HepG2 (cell line): Measurements from ENCODE around the gene RPS19. TPM values are rescaled to one million over a fixed set of nuclear protein-coding genes. Genes with fewer than 3 reads are reported as not detected.
A peak's percentile ranks its signal among the peaks of the same experiment; 100 is the strongest.

Experiments
- CBX5 ChIP-seq: sonication (generic); formaldehyde crosslinking; IDR thresholded peaks from 2 replicates; pipeline ENCODE4 v1.4.0; 2020; ENCODE audit warnings: missing genetic modification reagents, borderline replicate concordance
- CERS6 ChIP-seq: sonication (generic); formaldehyde crosslinking; IDR thresholded peaks from 2 replicates; pipeline ENCODE4 v1.5.0; 2020; ENCODE audit warnings: missing genetic modification reagents
- CREBL2 ChIP-seq: sonication (generic); formaldehyde crosslinking; IDR thresholded peaks from 2 replicates; pipeline ENCODE4 v1.8.1; 2023; ENCODE audit warnings: missing genetic modification reagents, mild to moderate bottlenecking, borderline replicate concordance
- DMAP1 ChIP-seq: IDR thresholded peaks from 2 replicates; pipeline ENCODE4 v1.6.1; 2016
- HNF4G ChIP-seq, 2 experiments: sonication (generic) in 1 of 2; formaldehyde crosslinking in 1 of 2; IDR thresholded peaks; 2 replicates each; pipeline versions ENCODE4 v1.4.0 to v1.6.1; 2011 to 2020; ENCODE audit warnings: borderline replicate concordance in 2 of 2, low read depth in 2 of 2, mild to moderate bottlenecking in 2 of 2, low read length in 1 of 2, missing genetic modification reagents in 1 of 2, moderate library complexity in 1 of 2
- KLF6 ChIP-seq: IDR thresholded peaks from 2 replicates; pipeline ENCODE4 v1.8.0; 2016; ENCODE audit warnings: missing biosample characterization, missing genetic modification reagents
- MIXL1 ChIP-seq: IDR thresholded peaks from 2 replicates; pipeline ENCODE4 v1.6.1; 2016
- MLLT10 ChIP-seq: sonication (generic); formaldehyde crosslinking; IDR thresholded peaks from 2 replicates; pipeline ENCODE4 v1.4.0; 2020; ENCODE audit warnings: missing genetic modification reagents
- NR0B2 ChIP-seq: sonication (generic); formaldehyde crosslinking; IDR thresholded peaks from 2 replicates; pipeline ENCODE4 v1.4.0; 2020; ENCODE audit warnings: mild to moderate bottlenecking, missing genetic modification reagents
- PTBP1 ChIP-seq: fragments of 200-400 bp; formaldehyde crosslinking; IDR thresholded peaks from 2 replicates; pipeline ENCODE4 v1.6.1; 2018; ENCODE audit warnings: low read length, low read depth; ENCODE audit not compliant: poor library complexity, severe bottlenecking
- SMAD1 ChIP-seq: sonication (generic); formaldehyde crosslinking; IDR thresholded peaks from 2 replicates; pipeline ENCODE4 v1.4.0; 2020; ENCODE audit warnings: missing genetic modification reagents, low read depth, mild to moderate bottlenecking, borderline replicate concordance
- SP4 ChIP-seq: sonication (generic); formaldehyde crosslinking; IDR thresholded peaks from 2 replicates; pipeline ENCODE4 v1.8.1; 2023; ENCODE audit warnings: mild to moderate bottlenecking, missing genetic modification reagents
- SRF ChIP-seq: IDR thresholded peaks from 2 replicates; pipeline ENCODE4 v1.6.1; 2011; ENCODE audit warnings: mild to moderate bottlenecking, low read depth, low read length, moderate library complexity
- ZBTB40 ChIP-seq, 2 experiments: fragments of 450-650 bp in 1 of 2; sonication (generic) in 1 of 2; formaldehyde crosslinking in 1 of 2; IDR thresholded peaks; 2 replicates each; pipeline versions ENCODE4 v1.6.1 to v1.8.0; 2016 to 2022; ENCODE audit warnings: antibody characterized with exemption in 1 of 2, mild to moderate bottlenecking in 1 of 2, missing genetic modification reagents in 1 of 2
- polyA plus RNA-seq, 8 experiments: library from polyadenylated mRNA; depleted of rRNA in 3 of 8; stranded (reverse) in 7 of 8; unstranded in 1 of 8; fragments of >200 nt; fragmentation: Illumina TruSeq in 4 of 8; extraction: Trizol in 4 of 8; gene quantifications; 2 replicates each; pipeline versions ENCODE4 v1.2.1 to v1.2.3, GENCODE V29; 2011 to 2016; ENCODE audit warnings: low read depth in 4 of 8, missing spikeins in 1 of 8, mixed read lengths in 1 of 8; ENCODE audit not compliant: insufficient read depth in 1 of 8
- total RNA-seq, 5 experiments: library from RNA; depleted of rRNA; stranded (reverse); fragments of >200 nt; fragmentation: Illumina TruSeq; extraction: Trizol; gene quantifications; 2 replicates each; pipeline ENCODE4 v1.2.3, GENCODE V29; 2016; ENCODE audit warnings: low read depth in 1 of 5

Gene RPS19
- total and polyA plus RNA-seq, 2 of the 13 experiments (the other 11 are each of a cell fraction or from before 2014, with no cell fraction given) = 1,983 to 4,758 TPM

GRCh38 chr19:41859618-41860418, at the start of gene RPS19 (continued):
- TF ChIP-seq SMAD1 (CRISPR knock-in tag) (no peak), MLLT10 (CRISPR knock-in tag) (no peak), HNF4G (IDR thresholded peaks at IDR 0.05; ENCODE audit: borderline replicate concordance, low read depth, low read length) (peak; percentile 14; the same call in 1 of the 2 replicates), HNF4G (CRISPR knock-in tag; IDR thresholded peaks at IDR 0.05; ENCODE audit: borderline replicate concordance, low read depth) (no peak), PTBP1 (no peak), NR0B2 (CRISPR knock-in tag) (0 out of 2 replicates have a peak, but pooled peaks have one; percentile 8), ZBTB40 (IDR thresholded peaks at IDR 0.05) (peak; percentile 43; the same call in 1 of the 2 replicates), ZBTB40 (CRISPR knock-in tag; IDR thresholded peaks at IDR 0.05) (peak; percentile 80), CBX5 (peak; percentile 53; the same call in 1 of the 2 replicates), MIXL1 (CRISPR knock-in tag) (0 out of 2 replicates have a peak, but pooled peaks have one; percentile 16), SRF (0 out of 2 replicates have a peak, but pooled peaks have one; percentile 25), CERS6 (CRISPR knock-in tag) (0 out of 2 replicates have a peak, but pooled peaks have one; percentile 31), CREBL2 (CRISPR knock-in tag) (no peak; the same call in 1 of the 2 replicates), KLF6 (peak; percentile 85; the same call in 1 of the 2 replicates), SP4 (peak; percentile 96), DMAP1 (CRISPR knock-in tag) (peak; percentile 87)
